SK-N-SH treated with all-trans-retinoic acid at 6 μM for 48 hours (cell line): Measurements from ENCODE around the gene MUSTN1.

Experiments
- ARNTL ChIP-seq: fragments of 450-650 bp; formaldehyde crosslinking; IDR thresholded peaks from 2 replicates; pipeline ENCODE4 v1.5.0; 2020; ENCODE audit warnings: low read depth, mild to moderate bottlenecking, moderate library complexity, borderline replicate concordance
- OSR1 ChIP-seq: fragments of 250-450 bp; sonication (Bioruptor Pico); IDR thresholded peaks from 2 replicates; pipeline ENCODE4 v1.8.0; 2022; ENCODE audit warnings: moderate library complexity, mild to moderate bottlenecking, inconsistent platforms

DNA sequence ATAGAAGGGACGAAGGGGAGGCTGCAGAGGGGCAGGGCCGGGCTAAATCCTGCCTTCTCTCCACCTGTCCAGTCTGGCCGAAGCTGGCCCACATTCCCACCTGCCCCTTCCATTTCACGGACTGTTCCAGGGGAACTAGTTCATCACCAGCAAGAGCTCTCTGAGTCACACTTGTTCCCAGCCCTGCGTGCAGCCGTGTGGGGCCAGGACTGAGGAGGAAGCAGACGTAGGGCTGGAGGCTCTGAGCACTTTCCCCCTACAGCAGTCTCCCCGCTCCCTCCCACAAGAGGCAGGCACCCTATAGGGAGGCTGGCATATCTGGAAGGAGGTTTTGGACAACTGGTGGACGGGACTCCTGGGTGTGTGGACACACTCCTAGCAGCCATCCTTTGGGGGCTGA lies 7.4 kb downstream of the MUSTN1 start:
- TF ChIP-seq OSR1 (no peak), ARNTL (CRISPR knock-in tag) (no peak)
